Measurements from ENCODE around the gene SLC22A4.

GRCh38 chr5:132392978-132393825 is 99.0 kb downstream of the SLC22A4 start:
- TF ChIP-seq CTCF (IDR thresholded peaks at IDR 0.05), result no peak
- TF ChIP-seq POLR2A (IDR thresholded peaks at IDR 0.05), result no peak
- TF ChIP-seq POLR2AphosphoS5 (IDR thresholded peaks at IDR 0.05), result no peak
- TF ChIP-seq EP300 (IDR thresholded peaks at IDR 0.05), result no peak

Data from upper lobe of left lung (tissue), 4 donors.